ENCODE results near the gene SPOCK2. TPM values are rescaled to one million over a fixed set of nuclear protein-coding genes. Genes with fewer than 3 reads are reported as not detected.

SPOCK2 gene
- total RNA-seq, 1 donor from 2014 or later, result 139 TPM

DNA sequence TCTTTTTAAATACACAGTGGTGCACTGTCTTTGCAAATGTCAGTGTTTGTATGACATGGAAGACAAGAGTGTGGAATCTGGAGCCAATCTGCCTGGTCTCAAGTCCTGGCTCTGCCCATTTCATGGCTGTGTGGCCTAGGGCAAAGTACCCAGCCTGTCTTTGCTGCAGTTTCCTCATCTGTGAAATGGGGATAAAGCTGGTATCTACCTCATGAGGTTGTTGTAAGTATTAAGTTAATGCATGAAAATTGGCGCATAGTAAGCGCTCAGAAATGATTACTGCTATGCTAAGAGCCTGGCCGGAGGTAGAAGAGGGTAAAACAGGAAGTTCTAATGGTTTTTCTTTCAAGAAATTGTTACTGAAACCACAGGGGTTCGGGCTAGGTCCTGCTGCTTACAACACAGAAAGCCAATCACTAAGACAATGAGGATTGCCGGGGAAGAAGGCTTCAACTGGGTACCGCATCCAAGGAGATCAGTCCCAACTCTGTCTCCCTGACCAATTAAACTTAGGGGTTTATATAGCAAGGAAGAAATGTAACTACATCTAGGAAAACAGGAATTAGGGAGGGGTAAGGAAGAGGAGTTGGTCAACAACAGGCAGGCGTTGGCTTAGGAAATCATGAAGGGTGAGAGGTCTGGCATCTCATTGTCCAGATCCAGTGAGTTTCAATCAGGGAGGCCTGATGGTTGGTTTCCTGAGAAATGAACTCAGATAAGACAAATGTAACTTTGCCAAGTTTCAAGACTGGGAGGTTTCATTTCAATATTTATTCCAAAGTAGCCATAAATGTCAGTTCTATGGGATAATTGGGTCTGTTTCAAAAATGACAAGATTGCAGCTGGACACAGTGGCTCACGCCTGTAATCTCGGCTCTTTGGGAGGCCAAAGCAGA, 67.2 kb downstream of the SPOCK2 start:
- no peaks in the 10 kb centered on the region for H3K36me3 Mint-ChIP-seq (ENCODE audit: low read depth)
- H3K9me3 Mint-ChIP-seq, result no peaks in the 10 kb centered on the region
- DNase-seq (ENCODE audit: low spot score), result no peak
- peaks cover 6% of the 10 kb centered on the region for H3K4me1 Mint-ChIP-seq (ENCODE audit: low read depth)
- H3K4me3 Mint-ChIP-seq, result no peak overlapping the region
- H3K27me3 Mint-ChIP-seq (ENCODE audit: insufficient read depth), result peaks cover 3% of the 10 kb centered on the region
- intact Hi-C loops (cut with micrococcal nuclease), result no loop called here
- H3K27ac Mint-ChIP-seq, result no peak overlapping the region

DNA sequence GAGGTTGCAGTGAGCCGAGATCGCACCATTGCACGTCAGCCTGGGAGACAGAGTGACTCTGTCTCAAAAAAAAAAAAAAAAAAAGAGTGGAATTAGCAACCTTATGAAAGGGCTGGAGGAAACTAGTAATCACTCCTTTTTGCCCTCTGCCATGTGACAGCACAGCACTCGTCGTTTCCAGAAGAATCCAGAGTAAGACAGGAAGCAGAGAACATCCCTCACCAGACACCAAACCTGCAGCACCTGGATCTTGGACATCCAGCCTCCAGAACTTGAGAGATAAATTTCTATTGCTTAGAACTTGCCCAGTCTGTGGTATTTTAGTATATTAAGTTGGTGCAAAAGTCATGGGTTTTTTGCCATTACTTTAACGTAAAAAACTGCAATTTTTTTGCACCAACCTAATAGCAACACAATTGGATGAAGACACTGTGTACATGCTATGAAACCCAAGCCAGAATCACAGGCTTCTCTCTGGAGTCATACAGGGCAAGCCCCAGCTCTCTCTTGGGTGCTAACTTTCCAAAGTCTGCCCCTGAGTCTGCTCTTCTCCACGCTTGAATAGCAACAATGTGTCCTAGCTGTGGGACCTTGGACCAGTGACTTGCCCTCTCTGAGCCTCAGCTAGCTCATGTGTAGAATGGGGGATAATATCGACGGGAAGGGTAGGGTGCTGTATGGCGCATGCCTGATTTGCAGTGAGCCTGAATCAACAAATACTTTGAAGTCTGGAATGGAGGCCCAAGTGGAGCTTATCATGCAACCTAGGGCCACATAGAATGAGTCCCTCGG, 69.1 kb downstream of the SPOCK2 start:
- Mint-ChIP-seq H3K27me3 (ENCODE audit: insufficient read depth) (no peaks in the 10 kb centered on the region), H3K9me3 (no peaks in the 10 kb centered on the region)

DNA sequence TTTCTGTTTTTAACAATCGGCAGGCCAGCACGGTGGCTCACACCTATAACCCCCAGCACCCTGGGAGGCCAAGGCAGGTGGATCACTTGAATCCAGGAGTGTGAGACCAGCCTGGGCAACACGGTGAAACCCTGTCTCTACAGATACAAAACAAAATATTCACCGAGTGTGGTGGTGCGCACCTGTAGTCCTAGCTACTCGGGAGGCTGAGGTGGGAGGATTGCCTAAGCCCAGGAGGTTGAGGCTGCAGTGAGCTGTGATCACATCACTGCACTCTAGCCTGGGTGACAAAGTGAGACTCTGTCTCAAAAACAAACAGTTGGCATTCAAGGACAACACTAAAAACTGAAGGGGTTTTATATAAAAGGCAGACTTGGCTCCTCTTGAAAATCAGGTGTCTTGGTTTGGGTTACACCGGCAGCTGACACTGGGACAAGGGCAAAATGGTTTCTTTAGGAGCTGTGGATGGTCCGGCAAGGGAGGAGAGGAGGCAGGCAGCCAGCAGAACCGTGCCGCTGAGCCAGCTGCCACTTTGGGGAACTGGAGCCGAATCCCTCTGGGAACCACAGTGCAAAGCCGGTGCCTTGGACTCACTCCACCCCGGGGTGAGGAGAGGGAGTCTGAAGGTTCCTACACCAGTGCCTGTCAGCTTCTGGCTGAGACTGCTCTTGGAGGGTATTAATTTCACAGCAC, 71.6 kb downstream of the SPOCK2 start:
- H3K27me3 Mint-ChIP-seq (ENCODE audit: insufficient read depth), result no peaks in the 10 kb centered on the region
- no peak overlapping the region for H3K27ac Mint-ChIP-seq
- DNase-seq (ENCODE audit: low spot score), result no peak
- H3K4me1 Mint-ChIP-seq (ENCODE audit: low read depth), result peaks cover 6% of the 10 kb centered on the region
- no peaks in the 10 kb centered on the region for H3K36me3 Mint-ChIP-seq (ENCODE audit: low read depth)
- no peak overlapping the region for H3K4me3 Mint-ChIP-seq
- no peaks in the 10 kb centered on the region for H3K9me3 Mint-ChIP-seq
- intact Hi-C loops (cut with micrococcal nuclease), result no loop called here

More for the DNA sequence above, 69.1 kb downstream of the SPOCK2 start:
- H3K4me3 Mint-ChIP-seq, result no peak overlapping the region
- no peaks in the 10 kb centered on the region for H3K36me3 Mint-ChIP-seq (ENCODE audit: low read depth)
- H3K4me1 Mint-ChIP-seq (ENCODE audit: low read depth), result peaks cover 6% of the 10 kb centered on the region
- no peak for DNase-seq (ENCODE audit: low spot score)
- intact Hi-C loops (cut with micrococcal nuclease), result no loop called here
- H3K27ac Mint-ChIP-seq, result no peak overlapping the region

DNA sequence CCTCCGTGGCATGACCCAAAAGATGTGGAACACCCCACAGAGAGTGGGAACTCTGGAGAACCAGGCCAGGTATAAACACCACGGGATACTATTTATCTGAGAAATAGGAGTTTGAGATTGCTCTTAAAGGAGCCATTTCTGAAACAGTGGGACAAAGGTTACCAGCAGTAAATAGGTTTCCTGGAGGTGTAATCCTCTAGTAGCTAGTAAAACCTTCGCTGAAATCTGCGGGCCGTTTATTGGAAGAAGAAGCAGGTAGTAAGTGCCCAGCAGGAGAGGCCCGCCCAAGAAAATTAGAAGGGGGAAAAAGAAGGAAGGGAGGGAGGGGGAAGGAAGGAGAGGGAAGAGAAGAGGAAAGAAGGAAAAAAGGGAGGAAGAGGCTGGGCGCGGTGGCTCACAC, 72.5 kb downstream of the SPOCK2 start:
- no peak overlapping the region for H3K27ac Mint-ChIP-seq
- H3K27me3 Mint-ChIP-seq (ENCODE audit: insufficient read depth), result no peaks in the 10 kb centered on the region
- intact Hi-C loops (cut with micrococcal nuclease), result no loop called here
- no peaks in the 10 kb centered on the region for H3K9me3 Mint-ChIP-seq
- no peak for DNase-seq (ENCODE audit: low spot score)
- no peaks in the 10 kb centered on the region for H3K36me3 Mint-ChIP-seq (ENCODE audit: low read depth)
- H3K4me3 Mint-ChIP-seq, result no peak overlapping the region
- H3K4me1 Mint-ChIP-seq (ENCODE audit: low read depth), result peaks cover under 1% of the 10 kb centered on the region

DNA sequence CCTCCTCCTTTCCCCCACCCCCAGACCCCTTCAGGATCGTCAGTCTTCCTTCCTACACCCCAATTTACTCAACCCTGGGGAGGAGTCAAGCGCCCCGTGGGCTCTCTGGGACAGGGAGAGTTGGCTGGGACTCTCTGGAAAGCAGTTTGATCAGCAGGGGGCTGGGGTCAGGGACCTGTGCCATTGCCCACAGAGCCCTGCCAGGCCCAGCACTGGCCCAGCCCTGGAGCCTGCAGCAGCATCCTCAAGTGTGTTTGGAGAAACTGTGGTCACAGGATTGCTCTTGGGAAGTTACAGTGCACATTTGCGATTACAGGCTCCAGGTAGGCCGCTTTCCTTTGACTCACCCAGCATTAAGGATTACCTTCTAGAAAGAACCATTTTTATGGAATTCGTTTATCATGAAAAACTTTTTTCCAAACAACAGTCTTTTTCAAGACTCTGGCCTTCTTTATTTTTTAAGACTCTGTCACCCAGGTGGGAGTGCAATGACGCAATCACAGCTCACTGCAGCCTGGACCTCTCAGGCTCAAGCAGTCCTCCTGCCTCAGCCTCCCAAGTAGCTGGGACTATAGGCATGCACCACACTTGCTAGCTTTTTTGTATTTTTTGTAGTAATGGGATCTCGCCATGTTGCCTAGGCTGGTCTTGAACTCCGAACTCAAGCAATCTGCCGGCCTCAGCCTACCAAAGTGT, 73.4 kb downstream of the SPOCK2 start:
- Mint-ChIP-seq H3K36me3 (ENCODE audit: low read depth) (no peaks in the 10 kb centered on the region), H3K4me1 (ENCODE audit: low read depth) (no peaks in the 10 kb centered on the region), H3K9me3 (no peaks in the 10 kb centered on the region), H3K27me3 (ENCODE audit: insufficient read depth) (no peaks in the 10 kb centered on the region), H3K27ac (no peak overlapping the region), H3K4me3 (no peak overlapping the region)
- no peak for DNase-seq (ENCODE audit: low spot score)
- intact Hi-C loops (cut with micrococcal nuclease), result no loop called here

DNA sequence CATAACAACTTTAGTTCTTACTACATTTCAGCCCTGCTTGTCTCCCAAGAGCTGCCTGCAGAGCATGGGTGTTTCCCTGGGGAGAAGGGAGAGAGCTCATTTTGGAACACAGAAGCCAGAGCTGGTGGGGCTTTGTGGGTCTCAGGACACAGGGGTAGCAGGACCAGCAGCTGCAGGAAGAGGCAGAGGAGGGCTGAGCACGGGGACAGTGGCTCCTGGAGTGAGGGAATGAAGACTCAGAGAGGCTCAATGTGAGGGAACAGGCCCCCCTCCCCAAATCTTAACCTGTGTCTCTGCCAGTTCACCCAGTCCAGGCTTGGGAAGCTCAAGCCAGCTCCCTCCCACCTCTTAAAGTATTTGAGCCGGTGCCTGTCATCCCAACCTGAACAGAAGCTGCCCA, 74.2 kb downstream of the SPOCK2 start:
- intact Hi-C loops (cut with micrococcal nuclease), result no loop called here
- Mint-ChIP-seq H3K36me3 (ENCODE audit: low read depth) (no peaks in the 10 kb centered on the region), H3K27me3 (ENCODE audit: insufficient read depth) (no peaks in the 10 kb centered on the region)

DNA sequence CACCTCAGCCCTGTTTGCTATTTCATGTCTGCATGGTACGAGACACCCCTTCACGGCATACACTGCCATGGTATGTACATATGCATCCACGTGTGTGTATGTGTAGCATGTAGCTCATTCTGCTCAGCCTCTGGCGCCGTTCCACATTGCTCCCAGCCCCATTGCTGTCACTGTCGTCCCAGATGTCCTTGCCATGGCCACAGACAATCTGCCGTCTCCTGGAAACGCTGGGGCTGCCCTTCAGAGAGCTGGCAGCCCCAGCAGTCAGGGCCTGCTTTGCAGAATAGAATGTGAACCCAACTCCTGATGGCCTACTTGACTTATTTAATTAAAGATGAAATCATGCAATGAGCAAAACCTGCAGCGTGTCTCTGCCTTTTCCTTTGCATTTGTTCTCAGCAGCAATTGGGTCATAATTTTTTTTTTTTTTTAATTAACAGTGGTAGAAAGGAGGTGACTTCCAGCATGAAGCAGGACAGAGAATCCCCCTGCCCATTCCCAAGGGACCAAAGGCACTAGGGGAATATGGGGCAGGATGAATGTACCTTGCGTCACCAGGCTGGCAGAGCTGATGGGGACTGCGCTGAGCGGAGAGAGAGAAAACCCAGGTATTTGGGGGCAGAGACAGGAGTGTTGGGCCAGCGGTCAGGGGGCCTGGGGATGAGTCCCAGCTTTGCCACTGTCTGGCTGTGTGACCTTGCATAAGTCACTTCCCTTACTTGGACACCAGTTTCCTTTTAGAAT, 75.0 kb downstream of the SPOCK2 start:
- Mint-ChIP-seq H3K4me1 (ENCODE audit: low read depth) (no peaks in the 10 kb centered on the region), H3K27me3 (ENCODE audit: insufficient read depth) (no peaks in the 10 kb centered on the region), H3K9me3 (no peaks in the 10 kb centered on the region), H3K27ac (no peak overlapping the region), H3K36me3 (ENCODE audit: low read depth) (no peaks in the 10 kb centered on the region), H3K4me3 (no peak overlapping the region)
- no peak for DNase-seq (ENCODE audit: low spot score)
- intact Hi-C loops (cut with micrococcal nuclease), result no loop called here

More for the DNA sequence above, 74.2 kb downstream of the SPOCK2 start:
- Mint-ChIP-seq H3K27ac (no peak overlapping the region), H3K4me1 (ENCODE audit: low read depth) (no peaks in the 10 kb centered on the region), H3K4me3 (no peak overlapping the region), H3K9me3 (no peaks in the 10 kb centered on the region)
- DNase-seq (ENCODE audit: low spot score), result no peak

DNA sequence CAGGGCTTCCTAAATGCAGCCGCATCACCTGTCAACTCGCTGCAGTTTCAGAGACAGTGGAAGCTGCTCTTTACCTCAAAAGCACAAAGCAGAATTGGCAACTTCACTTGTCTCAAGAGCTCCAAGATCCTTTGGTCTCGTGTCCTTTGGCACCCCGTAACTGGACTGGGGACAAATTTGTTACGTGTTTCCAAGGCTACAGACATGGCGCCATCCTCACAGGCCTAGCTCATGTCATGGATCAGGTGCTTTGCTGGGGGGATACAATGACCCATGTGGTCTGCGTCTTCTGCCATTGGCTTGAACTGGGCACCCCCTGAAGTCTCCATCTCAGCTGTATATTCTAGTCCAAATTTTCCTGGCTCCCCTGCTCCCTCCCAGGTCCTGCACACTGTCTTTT, 75.6 kb downstream of the SPOCK2 start:
- H3K9me3 Mint-ChIP-seq, result no peaks in the 10 kb centered on the region
- H3K36me3 Mint-ChIP-seq (ENCODE audit: low read depth), result no peaks in the 10 kb centered on the region
- no peaks in the 10 kb centered on the region for H3K27me3 Mint-ChIP-seq (ENCODE audit: insufficient read depth)
- no peaks in the 10 kb centered on the region for H3K4me1 Mint-ChIP-seq (ENCODE audit: low read depth)
- no peak overlapping the region for H3K27ac Mint-ChIP-seq
- DNase-seq (ENCODE audit: low spot score), result no peak
- intact Hi-C loops (cut with micrococcal nuclease), result no loop called here
- H3K4me3 Mint-ChIP-seq, result no peak overlapping the region

DNA sequence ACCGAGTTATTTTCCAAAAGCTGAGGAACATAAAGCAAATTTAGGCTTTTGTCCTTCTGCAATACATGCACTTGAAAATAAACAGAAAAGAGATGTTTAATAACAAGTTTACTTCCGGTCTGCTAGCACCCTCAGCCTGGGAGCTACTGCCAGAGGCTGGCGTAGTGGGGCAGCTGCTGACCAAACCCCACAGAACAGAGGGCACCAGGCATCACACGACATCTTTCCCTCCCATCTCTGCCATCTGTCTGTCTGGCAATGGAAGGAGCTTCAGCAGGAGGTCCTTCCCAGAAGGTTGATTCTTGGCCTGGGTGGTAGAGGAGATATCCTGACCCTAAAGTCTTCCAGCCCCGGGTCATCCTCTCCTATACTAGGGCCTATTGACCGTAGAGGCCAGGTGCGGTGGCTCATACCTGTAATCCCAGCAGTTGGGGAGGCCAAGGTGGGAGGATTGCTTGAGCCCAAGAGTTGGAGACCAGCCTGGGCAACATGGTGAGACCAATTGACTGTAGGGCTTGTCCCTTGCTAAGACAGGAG, 76.3 kb downstream of the SPOCK2 start:
- H3K27me3 Mint-ChIP-seq (ENCODE audit: insufficient read depth), result no peaks in the 10 kb centered on the region
- no peaks in the 10 kb centered on the region for H3K36me3 Mint-ChIP-seq (ENCODE audit: low read depth)
- intact Hi-C loops (cut with micrococcal nuclease), result no loop called here
- H3K4me1 Mint-ChIP-seq (ENCODE audit: low read depth), result no peaks in the 10 kb centered on the region
- H3K4me3 Mint-ChIP-seq, result no peak overlapping the region
- H3K9me3 Mint-ChIP-seq, result no peaks in the 10 kb centered on the region
- DNase-seq (ENCODE audit: low spot score), result no peak
- H3K27ac Mint-ChIP-seq, result no peak overlapping the region

DNA sequence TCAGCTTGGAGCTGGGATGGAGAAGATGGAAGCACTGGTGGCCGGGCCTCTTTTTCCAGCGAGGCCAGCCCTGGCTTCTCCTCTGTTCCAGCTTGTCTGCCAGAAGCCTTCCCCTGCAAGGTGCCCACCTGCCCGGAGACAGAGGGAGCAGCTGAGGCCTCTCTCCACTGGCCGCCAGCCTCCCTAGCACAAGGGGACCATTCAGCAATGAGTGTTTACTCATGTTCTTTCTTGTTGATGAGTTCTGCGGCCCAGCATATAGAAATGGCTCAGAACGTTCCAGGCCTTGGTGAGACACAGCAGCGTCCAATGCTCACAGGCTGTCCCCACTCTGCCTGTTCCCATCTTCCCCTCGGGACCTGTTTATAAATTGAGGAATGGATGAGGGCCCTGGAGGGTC, 76.9 kb downstream of the SPOCK2 start:
- DNase-seq (ENCODE audit: low spot score), result no peak
- H3K36me3 Mint-ChIP-seq (ENCODE audit: low read depth), result no peaks in the 10 kb centered on the region
- intact Hi-C loops (cut with micrococcal nuclease), result no loop called here
- no peak overlapping the region for H3K4me3 Mint-ChIP-seq
- no peak overlapping the region for H3K27ac Mint-ChIP-seq
- no peaks in the 10 kb centered on the region for H3K27me3 Mint-ChIP-seq (ENCODE audit: insufficient read depth)
- H3K9me3 Mint-ChIP-seq, result no peaks in the 10 kb centered on the region
- no peaks in the 10 kb centered on the region for H3K4me1 Mint-ChIP-seq (ENCODE audit: low read depth)

DNA sequence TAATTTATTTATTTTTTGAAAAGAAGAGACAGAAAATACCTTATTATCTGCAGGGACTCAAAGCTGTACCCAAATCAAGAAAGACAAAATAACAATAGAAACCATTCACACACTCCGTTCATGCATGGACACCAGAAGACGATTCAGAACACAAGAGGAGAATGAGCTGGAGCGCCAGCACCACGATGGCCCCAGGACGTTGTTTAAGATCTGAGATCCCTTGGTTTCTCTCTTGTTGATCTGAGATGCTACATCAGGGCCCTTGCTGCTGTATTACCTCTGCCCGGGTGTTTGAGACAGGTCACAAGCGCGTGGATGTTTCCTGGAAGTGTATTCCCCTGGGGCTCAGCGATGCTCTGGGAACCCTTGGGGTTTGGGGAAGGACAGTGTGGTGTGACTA, 77.3 kb downstream of the SPOCK2 start:
- no peaks in the 10 kb centered on the region for H3K9me3 Mint-ChIP-seq
- no peak for DNase-seq (ENCODE audit: low spot score)
- H3K27ac Mint-ChIP-seq, result no peak overlapping the region
- no peaks in the 10 kb centered on the region for H3K4me1 Mint-ChIP-seq (ENCODE audit: low read depth)
- intact Hi-C loops (cut with micrococcal nuclease), result no loop called here
- no peak overlapping the region for H3K4me3 Mint-ChIP-seq
- H3K36me3 Mint-ChIP-seq (ENCODE audit: low read depth), result no peaks in the 10 kb centered on the region
- no peaks in the 10 kb centered on the region for H3K27me3 Mint-ChIP-seq (ENCODE audit: insufficient read depth)

Data from activated T-helper 1 cell treated with anti-CD3 and anti-CD28 coated beads, Interleukin-12 subunit alpha, Interleukin-12 subunit beta, Interleukin-2, Interleukin-4 antibody, amounts not matched to agents 30 ng/mL and 10 ng/mL and 1 ng/mL, durations not matched to agents 14 hours and 24 hours and 36 hours (primary cell).